Fibroblast of lung (primary cell): ENCODE measurements around the gene MEGF8.

Source experiments
- EZH2 ChIP-seq: IDR thresholded peaks from 2 replicates; pipeline ENCODE4 v1.5.1; 2012; ENCODE audit warnings: low read length, control low read depth, mild to moderate bottlenecking; ENCODE audit errors: missing control alignments
- TF ChIP-seq, protein P1 (sequence below), 2 donors: IDR thresholded peaks in 1 of 2; conservative IDR thresholded peaks in 1 of 2; 1 replicate in 1 of 2; 2 replicates in 1 of 2; pipeline ENCODE4 v1.5.1; 2011 to 2012; ENCODE audit warnings: low read length in 2 of 2, control low read depth in 1 of 2, inconsistent platforms in 1 of 2, low read depth in 1 of 2, mild to moderate bottlenecking in 1 of 2

GRCh38 chr19:42402376-42403116 lies 77.1 kb downstream of the MEGF8 start:
- TF ChIP-seq, protein P1, sequence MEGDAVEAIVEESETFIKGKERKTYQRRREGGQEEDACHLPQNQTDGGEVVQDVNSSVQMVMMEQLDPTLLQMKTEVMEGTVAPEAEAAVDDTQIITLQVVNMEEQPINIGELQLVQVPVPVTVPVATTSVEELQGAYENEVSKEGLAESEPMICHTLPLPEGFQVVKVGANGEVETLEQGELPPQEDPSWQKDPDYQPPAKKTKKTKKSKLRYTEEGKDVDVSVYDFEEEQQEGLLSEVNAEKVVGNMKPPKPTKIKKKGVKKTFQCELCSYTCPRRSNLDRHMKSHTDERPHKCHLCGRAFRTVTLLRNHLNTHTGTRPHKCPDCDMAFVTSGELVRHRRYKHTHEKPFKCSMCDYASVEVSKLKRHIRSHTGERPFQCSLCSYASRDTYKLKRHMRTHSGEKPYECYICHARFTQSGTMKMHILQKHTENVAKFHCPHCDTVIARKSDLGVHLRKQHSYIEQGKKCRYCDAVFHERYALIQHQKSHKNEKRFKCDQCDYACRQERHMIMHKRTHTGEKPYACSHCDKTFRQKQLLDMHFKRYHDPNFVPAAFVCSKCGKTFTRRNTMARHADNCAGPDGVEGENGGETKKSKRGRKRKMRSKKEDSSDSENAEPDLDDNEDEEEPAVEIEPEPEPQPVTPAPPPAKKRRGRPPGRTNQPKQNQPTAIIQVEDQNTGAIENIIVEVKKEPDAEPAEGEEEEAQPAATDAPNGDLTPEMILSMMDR (conservative IDR thresholded peaks at IDR 0.05 in 1 of 2, IDR thresholded peaks at IDR 0.05 in 1 of 2; ENCODE audit: low read depth in 1 of 2, low read length in 2 of 2), result no peak
- TF ChIP-seq EZH2, result no peak
